Measurements from ENCODE around the gene SLC4A9. TPM values are rescaled to one million over a fixed set of nuclear protein-coding genes. Genes with fewer than 3 reads are reported as not detected.

SLC4A9 gene
- total RNA-seq, 1 experiment from 2014 or later, result not detected

- no peaks in the 10 kb centered on the region for H3K36me3 ChIP-seq
- H3K4me1 ChIP-seq, result no peaks in the 10 kb centered on the region
- no peak overlapping the region for H3K4me3 ChIP-seq
- H3K9me3 ChIP-seq (replicated peaks), result no peaks in the 10 kb centered on the region
- no peak for DNase-seq
- H3K27me3 ChIP-seq, result no peaks in the 10 kb centered on the region
- no peak overlapping the region for H3K27ac ChIP-seq
Measured at GRCh38 chr5:140362311-140362710, 2.3 kb downstream of the SLC4A9 start.

- Histone ChIP-seq H3K27me3 (no peaks in the 10 kb centered on the region), H3K4me1 (no peaks in the 10 kb centered on the region), H3K36me3 (no peaks in the 10 kb centered on the region), H3K27ac (no peak overlapping the region), H3K4me3 (no peak overlapping the region), H3K9me3 (replicated peaks) (no peaks in the 10 kb centered on the region)
- DNase-seq, result peak; percentile 50 to 63
Measured at GRCh38 chr5:140362875-140363630, 3.1 kb downstream of the SLC4A9 start.

- no peak for DNase-seq
- Histone ChIP-seq H3K9me3 (replicated peaks) (no peaks in the 10 kb centered on the region), H3K36me3 (no peaks in the 10 kb centered on the region), H3K4me3 (no peak overlapping the region), H3K27ac (no peak overlapping the region), H3K4me1 (no peaks in the 10 kb centered on the region), H3K27me3 (no peaks in the 10 kb centered on the region; the same call in 1 of the 2 replicates)
Measured at GRCh38 chr5:140363631-140364471, 3.9 kb downstream of the SLC4A9 start.

- DNase-seq, result no peak
Measured at GRCh38 chr5:140364472-140364765, 4.4 kb downstream of the SLC4A9 start.

GRCh38 chr5:140365282-140365681, 5.3 kb downstream of the SLC4A9 start:
- H3K36me3 ChIP-seq, result no peaks in the 10 kb centered on the region
- H3K4me3 ChIP-seq, result no peak overlapping the region
- no peak overlapping the region for H3K27ac ChIP-seq
- no peak for DNase-seq
- no peaks in the 10 kb centered on the region for H3K9me3 ChIP-seq (replicated peaks)
- no peaks in the 10 kb centered on the region for H3K4me1 ChIP-seq
- H3K27me3 ChIP-seq, result no peaks in the 10 kb centered on the region; the same call in 1 of the 2 replicates

More at GRCh38 chr5:140364472-140364765, 4.4 kb downstream of the SLC4A9 start:
- Histone ChIP-seq H3K9me3 (replicated peaks) (no peaks in the 10 kb centered on the region), H3K4me1 (no peaks in the 10 kb centered on the region), H3K36me3 (no peaks in the 10 kb centered on the region), H3K27me3 (no peaks in the 10 kb centered on the region; the same call in 1 of the 2 replicates), H3K4me3 (no peak overlapping the region), H3K27ac (no peak overlapping the region)

GRCh38 chr5:140365941-140366340, 5.9 kb downstream of the SLC4A9 start:
- DNase-seq, result no peak
- no peaks in the 10 kb centered on the region; the same call in 1 of the 2 replicates for H3K27me3 ChIP-seq
- H3K27ac ChIP-seq, result no peak overlapping the region
- H3K4me3 ChIP-seq, result no peak overlapping the region
- H3K36me3 ChIP-seq, result no peaks in the 10 kb centered on the region
- no peaks in the 10 kb centered on the region for H3K4me1 ChIP-seq
- no peaks in the 10 kb centered on the region for H3K9me3 ChIP-seq (replicated peaks)

- Histone ChIP-seq H3K4me3 (no peak overlapping the region), H3K27ac (no peak overlapping the region), H3K4me1 (no peaks in the 10 kb centered on the region), H3K27me3 (no peaks in the 10 kb centered on the region; the same call in 1 of the 2 replicates), H3K9me3 (replicated peaks) (no peaks in the 10 kb centered on the region), H3K36me3 (no peaks in the 10 kb centered on the region)
- no peak for DNase-seq
Measured at GRCh38 chr5:140366589-140367255, 6.7 kb downstream of the SLC4A9 start.

- H3K9me3 ChIP-seq (replicated peaks), result no peaks in the 10 kb centered on the region
- H3K4me1 ChIP-seq, result no peaks in the 10 kb centered on the region
- no peak overlapping the region for H3K4me3 ChIP-seq
- no peak overlapping the region for H3K27ac ChIP-seq
- no peaks in the 10 kb centered on the region for H3K36me3 ChIP-seq
- no peak for DNase-seq
- H3K27me3 ChIP-seq, result no peaks in the 10 kb centered on the region; the same call in 1 of the 2 replicates
Measured at GRCh38 chr5:140367256-140368013, 7.4 kb downstream of the SLC4A9 start.

GRCh38 chr5:140371356-140372151, 11.6 kb downstream of the SLC4A9 start:
- no peak overlapping the region for H3K27ac ChIP-seq
- H3K27me3 ChIP-seq, result no peaks in the 10 kb centered on the region; the same call in 1 of the 2 replicates
- no peak overlapping the region for H3K4me3 ChIP-seq
- no peaks in the 10 kb centered on the region for H3K9me3 ChIP-seq (replicated peaks)
- DNase-seq, result no peak
- peaks cover 3% of the 10 kb centered on the region; the same call in 1 of the 2 replicates for H3K4me1 ChIP-seq
- H3K36me3 ChIP-seq, result no peaks in the 10 kb centered on the region

- DNase-seq, result peak; percentile 81 to 89
- no peak overlapping the region for H3K4me3 ChIP-seq
- H3K4me1 ChIP-seq, result peaks cover 3% of the 10 kb centered on the region; the same call in 1 of the 2 replicates
- H3K27me3 ChIP-seq, result no peaks in the 10 kb centered on the region; the same call in 1 of the 2 replicates
- H3K27ac ChIP-seq, result no peak overlapping the region
- H3K36me3 ChIP-seq, result no peaks in the 10 kb centered on the region
- no peaks in the 10 kb centered on the region for H3K9me3 ChIP-seq (replicated peaks)
Measured at GRCh38 chr5:140372971-140373487, 13.0 kb downstream of the SLC4A9 start.

GRCh38 chr5:140381351-140381750, 21.4 kb downstream of the SLC4A9 start:
- H3K4me3 ChIP-seq, result no peak overlapping the region
- H3K27me3 ChIP-seq, result no peaks in the 10 kb centered on the region
- no peaks in the 10 kb centered on the region for H3K9me3 ChIP-seq (replicated peaks)
- H3K36me3 ChIP-seq, result no peaks in the 10 kb centered on the region
- no peaks in the 10 kb centered on the region for H3K4me1 ChIP-seq
- H3K27ac ChIP-seq, result no peak overlapping the region
- no peak for DNase-seq

GRCh38 chr5:140381972-140382371, 22.0 kb downstream of the SLC4A9 start:
- H3K36me3 ChIP-seq, result no peaks in the 10 kb centered on the region
- no peaks in the 10 kb centered on the region for H3K4me1 ChIP-seq
- no peak overlapping the region for H3K27ac ChIP-seq
- H3K27me3 ChIP-seq, result no peaks in the 10 kb centered on the region
- H3K4me3 ChIP-seq, result no peak overlapping the region
- DNase-seq, result no peak
- H3K9me3 ChIP-seq (replicated peaks), result no peaks in the 10 kb centered on the region

GRCh38 chr5:140382866-140383265, 22.9 kb downstream of the SLC4A9 start:
- Histone ChIP-seq H3K4me1 (no peaks in the 10 kb centered on the region), H3K36me3 (no peaks in the 10 kb centered on the region), H3K27me3 (no peaks in the 10 kb centered on the region), H3K27ac (no peak overlapping the region), H3K4me3 (no peak overlapping the region), H3K9me3 (replicated peaks) (no peaks in the 10 kb centered on the region)
- DNase-seq, result no peak
